ENCODE results near the gene THAP6. TPM values are rescaled to one million over a fixed set of nuclear protein-coding genes. Genes with fewer than 3 reads are reported as not detected.

Gene THAP6, protein sequence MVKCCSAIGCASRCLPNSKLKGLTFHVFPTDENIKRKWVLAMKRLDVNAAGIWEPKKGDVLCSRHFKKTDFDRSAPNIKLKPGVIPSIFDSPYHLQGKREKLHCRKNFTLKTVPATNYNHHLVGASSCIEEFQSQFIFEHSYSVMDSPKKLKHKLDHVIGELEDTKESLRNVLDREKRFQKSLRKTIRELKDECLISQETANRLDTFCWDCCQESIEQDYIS
- total RNA-seq: 10 to 100 TPM in 3 of 4 donors, 1 to 10 TPM in 1; 9.2 to 30.7 (median 12.5) TPM

DNA sequence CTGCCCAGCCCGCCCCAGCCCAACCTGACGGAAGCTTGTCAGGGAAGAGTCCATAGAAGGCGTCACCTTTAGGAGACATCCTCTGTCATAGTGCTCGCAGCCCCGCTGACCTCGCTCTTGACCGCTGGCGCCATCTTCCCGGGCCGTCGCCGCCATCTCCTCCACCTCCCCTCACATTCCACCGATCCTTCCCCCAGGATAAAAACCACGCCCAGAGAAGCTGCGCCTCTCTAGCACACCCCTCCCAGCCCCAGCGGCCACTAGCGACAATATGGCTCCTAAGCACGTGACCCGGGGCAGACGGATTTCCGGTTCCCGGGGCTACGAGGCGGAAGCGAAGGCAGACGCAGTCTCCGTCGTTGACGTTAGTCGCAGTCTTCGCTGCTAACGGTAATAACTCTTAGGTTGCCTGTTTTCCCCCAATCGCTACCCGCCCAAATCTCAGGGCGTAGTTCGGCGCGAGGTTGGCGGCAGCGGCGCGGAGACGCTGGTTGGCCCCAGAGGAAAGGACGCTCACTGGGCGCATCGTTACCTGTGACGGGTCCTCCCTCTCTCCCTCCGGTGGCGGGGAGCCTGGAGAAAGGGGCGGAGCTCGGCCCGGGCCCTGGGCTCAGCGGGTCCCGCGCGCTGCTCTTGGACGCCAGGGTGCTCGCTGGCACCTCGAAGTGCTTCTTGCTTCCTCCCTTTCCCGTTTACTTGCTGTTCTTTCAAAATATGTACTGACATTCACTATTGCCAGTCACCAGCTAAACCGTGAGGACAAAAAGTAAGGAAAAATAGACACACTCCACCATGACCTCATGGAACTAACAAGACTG is at the start of gene THAP6, which contains the start of gene RCHY1:
Gene THAP6, plus strand, starts transcription at position 343 of the 818 bp plus-strand sequence. CDS start 980 bp downstream, outside the sequence.
Gene RCHY1, minus strand, starts transcription at position 273 of the 818 bp plus-strand sequence. Its CDS starts 117 bp downstream, at position 156.
- DNase-seq (ENCODE audit: low spot score) (peak; percentile 81), ATAC-seq (ENCODE audit: low FRiP score) (peak; percentile 98)
- TF ChIP-seq, protein P1, sequence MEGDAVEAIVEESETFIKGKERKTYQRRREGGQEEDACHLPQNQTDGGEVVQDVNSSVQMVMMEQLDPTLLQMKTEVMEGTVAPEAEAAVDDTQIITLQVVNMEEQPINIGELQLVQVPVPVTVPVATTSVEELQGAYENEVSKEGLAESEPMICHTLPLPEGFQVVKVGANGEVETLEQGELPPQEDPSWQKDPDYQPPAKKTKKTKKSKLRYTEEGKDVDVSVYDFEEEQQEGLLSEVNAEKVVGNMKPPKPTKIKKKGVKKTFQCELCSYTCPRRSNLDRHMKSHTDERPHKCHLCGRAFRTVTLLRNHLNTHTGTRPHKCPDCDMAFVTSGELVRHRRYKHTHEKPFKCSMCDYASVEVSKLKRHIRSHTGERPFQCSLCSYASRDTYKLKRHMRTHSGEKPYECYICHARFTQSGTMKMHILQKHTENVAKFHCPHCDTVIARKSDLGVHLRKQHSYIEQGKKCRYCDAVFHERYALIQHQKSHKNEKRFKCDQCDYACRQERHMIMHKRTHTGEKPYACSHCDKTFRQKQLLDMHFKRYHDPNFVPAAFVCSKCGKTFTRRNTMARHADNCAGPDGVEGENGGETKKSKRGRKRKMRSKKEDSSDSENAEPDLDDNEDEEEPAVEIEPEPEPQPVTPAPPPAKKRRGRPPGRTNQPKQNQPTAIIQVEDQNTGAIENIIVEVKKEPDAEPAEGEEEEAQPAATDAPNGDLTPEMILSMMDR (IDR thresholded peaks at IDR 0.05): no peak

DNA sequence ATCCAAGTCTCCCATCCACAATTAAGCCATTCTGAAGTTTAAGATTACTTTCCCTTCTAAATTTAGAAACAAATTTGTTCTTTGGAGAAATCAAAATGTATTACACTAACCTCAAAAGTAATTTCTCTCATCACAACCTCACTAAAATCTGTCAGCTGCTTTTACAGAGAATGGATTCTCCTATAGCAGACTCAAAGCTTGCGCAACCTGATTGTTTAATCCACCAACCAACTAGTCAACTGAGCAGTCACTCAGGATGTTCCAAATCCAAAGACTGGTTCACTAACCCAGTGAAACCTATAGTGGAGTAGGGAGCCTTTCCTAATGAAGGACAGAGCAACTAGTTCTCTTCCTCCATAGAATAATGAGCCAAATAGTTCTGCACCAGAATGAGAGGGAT is 44.4 kb upstream of the THAP6 start:
- DNase-seq (ENCODE audit: low spot score) (no peak), ATAC-seq (ENCODE audit: low FRiP score) (no peak)
- TF ChIP-seq, protein P1 (IDR thresholded peaks at IDR 0.05): no peak

DNA sequence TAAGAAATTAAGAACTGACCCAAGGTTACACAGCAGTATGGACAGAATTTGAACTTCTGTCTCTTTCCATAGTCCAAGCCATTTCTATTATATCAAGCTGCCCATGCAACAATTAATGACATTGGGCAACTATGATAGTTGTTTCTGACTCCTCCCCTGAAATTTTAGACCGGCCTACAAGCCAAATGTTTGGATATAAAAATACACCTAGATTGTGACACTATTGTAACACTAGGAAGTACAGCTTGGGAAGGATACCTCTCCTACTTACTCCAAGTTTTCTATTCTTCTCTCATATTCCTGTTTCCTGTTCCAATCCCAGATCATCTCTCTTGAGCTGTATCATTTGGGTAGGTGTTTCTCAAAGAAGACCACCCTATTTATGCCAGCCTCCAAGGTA is 43.5 kb upstream of the THAP6 start:
- DNase-seq (ENCODE audit: low spot score) (no peak), ATAC-seq (ENCODE audit: low FRiP score) (no peak)
- TF ChIP-seq, protein P1 (IDR thresholded peaks at IDR 0.05): no peak

DNA sequence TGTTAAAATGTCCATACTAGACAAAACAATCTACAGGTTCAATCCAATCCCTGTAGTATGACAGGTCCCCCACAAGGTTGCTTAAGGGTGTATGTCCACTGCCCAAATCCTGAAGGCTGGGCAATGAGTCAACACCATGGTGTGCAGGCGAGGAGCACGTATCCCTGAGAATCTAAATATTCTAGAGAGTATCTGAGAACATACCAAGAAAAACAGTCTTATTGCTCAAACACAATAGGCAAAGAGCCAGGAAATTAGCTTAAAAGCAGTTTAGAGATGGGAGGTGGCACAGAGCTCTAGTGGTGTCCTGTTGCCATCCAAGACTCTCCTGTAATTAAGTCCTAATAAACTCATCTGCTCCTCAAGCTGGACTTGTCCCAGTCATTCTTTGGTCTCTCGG is 37.1 kb upstream of the THAP6 start:
- ATAC-seq (ENCODE audit: low FRiP score) (no peak), DNase-seq (ENCODE audit: low spot score) (no peak)
- TF ChIP-seq, protein P1 (IDR thresholded peaks at IDR 0.05): no peak

DNA sequence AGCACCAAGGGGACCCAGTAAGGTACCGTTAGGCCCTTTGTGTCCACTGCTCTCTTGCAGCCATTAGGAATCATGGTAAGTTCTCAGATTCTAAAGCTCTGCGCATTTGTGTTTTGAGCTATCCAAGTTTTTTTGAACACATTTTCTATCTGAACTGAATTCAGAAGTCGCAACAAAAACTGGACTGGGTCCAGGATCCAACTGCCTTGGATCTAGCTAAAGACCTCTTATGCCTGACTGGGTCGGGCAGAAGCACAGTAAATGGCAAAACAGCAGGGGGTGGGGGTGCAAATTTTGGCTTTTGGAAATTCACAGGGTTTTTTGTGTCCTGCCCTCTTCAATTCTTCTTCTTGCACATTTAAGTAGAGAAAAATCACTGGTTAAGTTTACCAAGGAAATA is 30.1 kb upstream of the THAP6 start:
- no peak for ATAC-seq (ENCODE audit: low FRiP score)
- TF ChIP-seq, protein P1 (IDR thresholded peaks at IDR 0.05): no peak
- no peak for DNase-seq (ENCODE audit: low spot score)

DNA sequence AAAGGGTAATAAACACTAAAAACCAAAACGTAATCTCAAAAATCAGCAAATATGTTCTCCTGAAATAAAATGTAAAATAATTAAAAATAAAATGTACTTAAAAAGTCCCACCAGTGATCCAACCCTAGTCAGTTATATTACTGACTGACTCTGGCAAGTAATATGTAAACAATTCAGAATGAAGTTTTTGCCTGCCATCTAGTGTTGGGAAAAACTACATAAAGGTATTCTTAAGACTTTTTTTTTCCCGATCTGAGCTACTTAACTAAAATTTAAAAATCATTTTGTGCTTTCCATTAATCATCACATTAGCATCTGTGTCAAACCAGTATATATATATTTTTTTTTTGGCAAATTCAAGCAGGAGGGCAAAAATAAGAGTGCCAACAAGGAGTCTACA is 24.1 kb upstream of the THAP6 start:
- no peak for DNase-seq (ENCODE audit: low spot score)
- no peak for ATAC-seq (ENCODE audit: low FRiP score)
- TF ChIP-seq, protein P1 (IDR thresholded peaks at IDR 0.05): no peak
